Brain microvascular endothelial cell (primary cell): Measurements from ENCODE around the gene APP.

Source experiments
- DNase-seq: peaks from one replicate; pipeline ENCODE4 v3.0.0-alpha.2; 2020
- H3K27ac ChIP-seq: fragments of 250-450 bp; sonication (Bioruptor Pico); 2 replicates; pipeline ENCODE4 v1.5.1; 2020; ENCODE audit warnings: mild to moderate bottlenecking, moderate library complexity
- H3K27me3 ChIP-seq: fragments of 250-450 bp; sonication (Bioruptor Pico); replicated peaks from 2 replicates; pipeline ENCODE4 v1.5.1; 2020; ENCODE audit warnings: mild to moderate bottlenecking
- H3K36me3 ChIP-seq: fragments of 250-450 bp; sonication (Bioruptor Pico); replicated peaks from 2 replicates; pipeline ENCODE4 v1.5.1; 2020; ENCODE audit warnings: mild to moderate bottlenecking
- H3K4me3 ChIP-seq: 2 replicates; pipeline ENCODE4 v1.5.1; 2011; ENCODE audit warnings: low read depth, mild to moderate bottlenecking, control low read depth, low read length, moderate library complexity
- CTCF ChIP-seq: IDR thresholded peaks from 2 replicates; pipeline ENCODE4 v1.5.1; 2011; ENCODE audit warnings: low read depth, mild to moderate bottlenecking, moderate library complexity, low read length, control low read depth, inconsistent platforms; ENCODE audit errors: missing control alignments
- in situ Hi-C: cut with HindIII; loops from 2 replicates; pipeline ENCODE4 v1.10.0; 2017; ENCODE audit warnings: low sequenced_read_pairs, low pct_ligation_motif_present

Gene APP

DNA sequence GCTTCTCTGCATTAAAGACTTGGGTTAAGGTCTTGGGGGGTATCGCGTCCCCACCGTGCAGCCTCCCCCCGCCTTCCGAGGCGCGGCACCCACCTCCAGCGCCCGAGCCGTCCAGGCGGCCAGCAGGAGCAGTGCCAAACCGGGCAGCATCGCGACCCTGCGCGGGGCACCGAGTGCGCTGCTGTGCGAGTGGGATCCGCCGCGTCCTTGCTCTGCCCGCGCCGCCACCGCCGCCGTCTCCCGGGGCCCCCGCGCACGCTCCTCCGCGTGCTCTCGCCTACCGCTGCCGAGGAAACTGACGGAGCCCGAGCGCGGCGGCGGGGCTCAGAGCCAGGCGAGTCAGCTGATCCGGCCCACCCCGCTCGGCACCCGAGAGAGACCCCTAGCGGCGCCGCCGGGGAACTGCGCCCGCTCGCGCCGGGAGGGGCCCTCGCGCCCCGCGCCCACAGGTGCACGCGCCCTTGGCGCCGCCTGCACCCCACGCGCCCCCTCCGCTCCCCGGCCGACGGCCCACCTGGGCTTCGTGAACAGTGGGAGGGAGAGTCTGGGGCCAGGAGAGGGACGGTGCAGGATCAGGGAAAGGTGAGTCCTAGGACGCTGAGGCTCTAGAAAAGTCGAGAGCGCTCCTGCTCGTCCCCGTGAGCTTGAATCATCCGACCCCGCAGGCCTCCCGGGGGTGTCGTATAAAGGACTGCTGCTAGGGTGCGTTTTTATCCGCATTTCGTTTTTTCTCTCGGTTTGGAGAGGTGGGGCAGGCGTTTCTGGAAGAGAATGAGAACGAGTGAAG, at the start of gene APP:
Gene APP, minus strand, starts transcription at position 300 of the 787 bp plus-strand sequence. Its CDS starts 150 bp downstream, at position 150.
- in situ Hi-C loops, result loop anchor here (25.0 kb wide), 1 partner anchor 283 kb away; no protein-coding TSS in a partner anchor
- peak; percentile 60 for DNase-seq
- Histone ChIP-seq H3K27me3 (no peaks in the 10 kb centered on the region), H3K4me3 (peak within 1 kb of the TSS; percentile 89), H3K27ac (peak within 1 kb of the TSS; percentile 74), H3K36me3 (no peaks in the 10 kb centered on the region)
- peak; percentile 64 for TF ChIP-seq CTCF

DNA sequence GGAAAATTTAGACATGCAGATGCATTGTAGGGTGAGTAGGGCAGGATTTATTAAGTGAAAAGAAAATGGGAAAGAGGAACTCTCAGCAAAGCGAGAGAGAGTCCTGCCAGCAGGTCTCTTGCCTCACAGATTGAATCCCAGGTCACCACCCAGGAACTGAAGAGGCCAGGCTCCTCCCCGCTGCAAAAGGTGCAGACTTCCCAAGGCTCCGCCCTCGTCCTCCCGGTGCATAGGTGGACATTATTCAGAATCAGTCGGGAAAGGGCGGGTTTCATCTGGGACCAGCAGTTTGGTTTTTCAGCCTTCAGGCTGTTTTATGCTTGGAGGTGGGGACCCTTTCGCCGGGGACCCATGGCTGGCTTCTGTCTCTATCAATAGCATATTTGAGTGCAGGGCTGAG, 41.6 kb upstream of the APP start:
- no peak for DNase-seq
- Histone ChIP-seq H3K27me3 (no peaks in the 10 kb centered on the region), H3K36me3 (no peaks in the 10 kb centered on the region), H3K27ac (no peak overlapping the region), H3K4me3 (no peak overlapping the region)
- in situ Hi-C loops, result no loop called here
- TF ChIP-seq CTCF, result no peak

DNA sequence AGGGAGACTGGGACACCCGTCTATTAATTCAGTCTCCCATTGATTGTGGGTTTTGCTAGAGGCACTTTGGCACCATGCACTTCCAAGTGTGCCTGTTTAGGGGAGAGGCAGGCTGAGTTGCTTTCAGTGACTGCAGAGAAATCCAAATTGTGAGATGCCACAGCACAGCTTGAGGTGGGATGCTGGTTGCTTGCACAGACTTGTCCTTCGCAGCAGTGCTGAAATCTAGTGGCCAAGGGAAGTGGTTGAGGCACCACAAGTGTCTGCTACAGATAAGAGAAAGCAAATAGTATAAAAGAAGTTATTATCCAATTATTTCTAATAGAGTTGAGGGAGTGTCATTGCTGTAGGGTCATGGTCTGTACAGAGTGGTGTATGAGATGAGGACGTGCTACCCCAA, 40.0 kb upstream of the APP start:
- H3K27ac ChIP-seq, result no peak overlapping the region
- no peak overlapping the region for H3K4me3 ChIP-seq
- DNase-seq, result no peak
- no peaks in the 10 kb centered on the region for H3K36me3 ChIP-seq
- no peak for TF ChIP-seq CTCF
- in situ Hi-C loops, result no loop called here
- H3K27me3 ChIP-seq, result no peaks in the 10 kb centered on the region

DNA sequence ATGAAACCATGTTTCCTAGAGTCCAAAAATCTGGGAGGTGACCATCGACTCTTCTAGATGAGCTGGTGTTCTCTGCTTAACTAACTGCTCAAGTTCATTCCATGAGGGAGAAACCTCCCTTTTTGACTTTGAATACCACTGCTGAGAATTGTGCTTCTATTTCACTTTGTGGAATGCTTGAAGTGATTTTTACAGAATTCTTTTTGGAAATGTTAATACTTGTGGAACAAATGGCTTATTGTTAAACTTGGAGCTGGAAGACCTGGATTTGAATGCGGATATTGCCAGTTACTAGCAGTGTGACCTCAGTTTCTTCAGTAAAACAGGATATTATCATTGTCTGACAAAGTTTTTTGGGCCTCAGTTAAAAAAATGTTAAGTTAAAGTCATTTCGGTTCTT, 36.5 kb upstream of the APP start:
- no peaks in the 10 kb centered on the region for H3K27me3 ChIP-seq
- DNase-seq, result no peak
- no peak for TF ChIP-seq CTCF
- no peak overlapping the region for H3K27ac ChIP-seq
- no peak overlapping the region for H3K4me3 ChIP-seq
- H3K36me3 ChIP-seq, result no peaks in the 10 kb centered on the region
- in situ Hi-C loops, result no loop called here

DNA sequence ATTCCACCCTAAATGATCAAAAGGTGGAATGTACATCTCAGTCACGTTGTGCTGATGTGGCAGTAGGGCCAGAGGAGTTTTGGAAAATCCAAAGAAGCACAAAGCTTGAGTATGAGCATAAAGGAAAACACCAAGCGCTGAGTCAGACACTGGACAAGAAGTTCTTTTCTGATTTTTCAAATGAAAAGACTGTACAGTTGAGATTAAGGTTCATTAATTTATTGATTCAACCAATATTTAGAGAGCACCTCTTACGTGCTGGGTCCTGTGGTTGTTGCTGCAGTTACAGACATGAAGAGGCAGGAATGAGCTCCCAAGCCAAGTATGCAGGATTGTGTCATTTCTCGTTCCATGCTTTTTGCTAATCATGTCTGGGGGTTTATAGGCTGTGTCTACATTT, 28.9 kb upstream of the APP start:
- TF ChIP-seq CTCF, result no peak
- Histone ChIP-seq H3K27ac (no peak overlapping the region), H3K36me3 (no peaks in the 10 kb centered on the region), H3K4me3 (no peak overlapping the region), H3K27me3 (no peaks in the 10 kb centered on the region)
- DNase-seq, result no peak
- in situ Hi-C loops, result no loop called here

- in situ Hi-C loops, result no loop called here
- no peak for DNase-seq
Measured at GRCh38 chr21:26195708-26196107, 25.1 kb upstream of the APP start.

More at GRCh38 chr21:26195708-26196107, 25.1 kb upstream of the APP start:
- Histone ChIP-seq H3K4me3 (no peak overlapping the region), H3K27me3 (no peaks in the 10 kb centered on the region), H3K27ac (no peak overlapping the region), H3K36me3 (no peaks in the 10 kb centered on the region)
- TF ChIP-seq CTCF, result no peak
